ENCODE measurements around the gene DENND1C. TPM values are rescaled to one million over a fixed set of nuclear protein-coding genes. Genes with fewer than 3 reads are reported as not detected.

The DENND1C gene
- total RNA-seq, 1 experiment from 2014 or later, result not detected

DNA sequence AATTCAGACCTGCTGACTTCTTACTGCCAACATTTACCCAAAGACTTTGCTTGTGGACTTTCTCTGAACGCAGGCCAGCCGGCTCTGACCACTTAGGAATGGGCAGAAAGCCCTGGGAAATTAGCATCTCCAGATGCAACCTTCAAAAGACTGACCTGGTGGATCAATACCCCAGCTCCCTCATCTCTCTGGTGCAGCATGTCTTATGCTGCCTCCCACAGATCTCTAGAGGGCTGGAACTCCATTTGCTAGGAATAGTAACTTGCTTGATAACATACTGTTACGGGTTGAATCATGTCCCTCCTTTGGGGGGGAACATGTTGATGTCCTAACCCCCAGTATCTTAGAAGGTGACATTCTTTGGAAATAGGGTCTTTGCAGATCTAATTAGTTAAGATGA lies 35.1 kb downstream of the DENND1C start:
- Mint-ChIP-seq H3K27me3 (ENCODE audit: unreplicated experiment) (no peaks in the 10 kb centered on the region), H3K4me1 (ENCODE audit: low read depth, unreplicated experiment) (no peaks in the 10 kb centered on the region), H3K36me3 (ENCODE audit: insufficient read depth, unreplicated experiment) (peaks cover 9% of the 10 kb centered on the region), H3K27ac (ENCODE audit: unreplicated experiment) (no peak overlapping the region), H3K9me3 (ENCODE audit: low read depth, unreplicated experiment) (no peaks in the 10 kb centered on the region), H3K4me3 (ENCODE audit: low read depth, unreplicated experiment) (no peak overlapping the region)
- intact Hi-C loops (cut with micrococcal nuclease; ENCODE audit: unreplicated experiment), result no loop called here
- no peak for DNase-seq
- TF ChIP-seq, protein P1, sequence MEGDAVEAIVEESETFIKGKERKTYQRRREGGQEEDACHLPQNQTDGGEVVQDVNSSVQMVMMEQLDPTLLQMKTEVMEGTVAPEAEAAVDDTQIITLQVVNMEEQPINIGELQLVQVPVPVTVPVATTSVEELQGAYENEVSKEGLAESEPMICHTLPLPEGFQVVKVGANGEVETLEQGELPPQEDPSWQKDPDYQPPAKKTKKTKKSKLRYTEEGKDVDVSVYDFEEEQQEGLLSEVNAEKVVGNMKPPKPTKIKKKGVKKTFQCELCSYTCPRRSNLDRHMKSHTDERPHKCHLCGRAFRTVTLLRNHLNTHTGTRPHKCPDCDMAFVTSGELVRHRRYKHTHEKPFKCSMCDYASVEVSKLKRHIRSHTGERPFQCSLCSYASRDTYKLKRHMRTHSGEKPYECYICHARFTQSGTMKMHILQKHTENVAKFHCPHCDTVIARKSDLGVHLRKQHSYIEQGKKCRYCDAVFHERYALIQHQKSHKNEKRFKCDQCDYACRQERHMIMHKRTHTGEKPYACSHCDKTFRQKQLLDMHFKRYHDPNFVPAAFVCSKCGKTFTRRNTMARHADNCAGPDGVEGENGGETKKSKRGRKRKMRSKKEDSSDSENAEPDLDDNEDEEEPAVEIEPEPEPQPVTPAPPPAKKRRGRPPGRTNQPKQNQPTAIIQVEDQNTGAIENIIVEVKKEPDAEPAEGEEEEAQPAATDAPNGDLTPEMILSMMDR (IDR thresholded peaks at IDR 0.05; ENCODE audit: unreplicated experiment), result no peak
- BruUV-seq (replicated peaks), result no TSS peak
- CTCF ChIA-PET, result no interaction called here

DNA sequence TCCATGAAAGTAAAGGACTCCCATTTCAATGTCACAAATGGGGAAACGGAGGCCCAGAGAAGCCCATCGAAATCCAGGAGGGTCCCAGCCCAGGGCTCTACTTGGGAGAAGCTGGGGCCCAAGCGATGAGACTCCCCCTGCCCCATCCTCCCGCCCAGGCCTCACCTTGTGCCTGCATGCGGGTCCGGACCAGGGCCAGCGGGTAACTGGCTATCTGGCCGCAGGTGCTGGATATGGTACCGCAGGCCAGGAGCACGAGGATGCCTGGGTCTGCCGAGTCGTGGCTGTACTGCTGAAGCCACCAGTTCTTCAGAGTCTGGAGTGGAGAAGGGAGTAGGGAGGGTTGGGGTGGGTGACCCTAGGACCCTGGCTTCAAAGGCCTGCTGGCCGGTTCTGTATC lies 37.6 kb downstream of the DENND1C start:
- CTCF ChIA-PET, result no interaction called here
- no peaks in the 10 kb centered on the region for H3K27me3 Mint-ChIP-seq (ENCODE audit: unreplicated experiment)
- H3K4me1 Mint-ChIP-seq (ENCODE audit: low read depth, unreplicated experiment), result no peaks in the 10 kb centered on the region
- intact Hi-C loops (cut with micrococcal nuclease; ENCODE audit: unreplicated experiment), result no loop called here
- no peaks in the 10 kb centered on the region for H3K9me3 Mint-ChIP-seq (ENCODE audit: low read depth, unreplicated experiment)
- no peak overlapping the region for H3K27ac Mint-ChIP-seq (ENCODE audit: unreplicated experiment)
- no peak for DNase-seq
- peaks cover 14% of the 10 kb centered on the region for H3K36me3 Mint-ChIP-seq (ENCODE audit: insufficient read depth, unreplicated experiment)
- TF ChIP-seq, protein P1 (IDR thresholded peaks at IDR 0.05; ENCODE audit: unreplicated experiment), result no peak
- no peak overlapping the region for H3K4me3 Mint-ChIP-seq (ENCODE audit: low read depth, unreplicated experiment)
- BruUV-seq (replicated peaks), result no TSS peak

DNA sequence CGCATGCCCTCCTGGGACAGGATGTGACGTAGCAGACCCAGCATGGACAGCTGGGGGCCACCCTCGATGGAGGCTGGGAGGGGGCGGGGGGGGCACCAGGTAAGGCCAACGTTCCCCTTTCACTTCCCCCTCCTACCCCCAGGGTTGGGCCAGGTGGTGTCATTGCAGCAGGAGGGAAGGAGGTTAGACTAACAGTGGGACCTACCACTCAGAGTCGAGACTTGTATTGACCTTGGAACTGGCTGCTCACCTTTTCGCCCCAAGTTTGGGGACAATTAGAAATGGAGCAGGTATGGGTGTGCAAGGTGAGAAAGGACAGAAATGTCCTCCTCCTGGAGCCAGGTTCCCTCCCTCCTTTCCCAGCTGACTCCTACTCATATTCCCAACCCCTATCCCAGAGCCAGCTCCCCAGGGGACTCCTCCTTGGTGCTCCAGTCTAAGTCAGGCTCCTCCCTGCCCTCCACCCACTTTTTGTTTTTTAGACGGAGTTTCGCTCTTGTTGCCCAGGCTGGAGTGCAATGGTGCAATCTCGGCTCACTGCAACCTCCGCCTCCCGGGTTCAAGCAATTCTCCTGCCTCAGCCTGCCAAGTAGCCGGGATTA lies 39.4 kb downstream of the DENND1C start:
- Mint-ChIP-seq H3K36me3 (ENCODE audit: insufficient read depth, unreplicated experiment) (peaks cover 14% of the 10 kb centered on the region), H3K9me3 (ENCODE audit: low read depth, unreplicated experiment) (no peaks in the 10 kb centered on the region), H3K27me3 (ENCODE audit: unreplicated experiment) (no peaks in the 10 kb centered on the region), H3K27ac (ENCODE audit: unreplicated experiment) (no peak overlapping the region), H3K4me1 (ENCODE audit: low read depth, unreplicated experiment) (no peaks in the 10 kb centered on the region), H3K4me3 (ENCODE audit: low read depth, unreplicated experiment) (no peak overlapping the region)
- TF ChIP-seq, protein P1 (IDR thresholded peaks at IDR 0.05; ENCODE audit: unreplicated experiment), result no peak
- intact Hi-C loops (cut with micrococcal nuclease; ENCODE audit: unreplicated experiment), result no loop called here
- CTCF ChIA-PET, result no interaction called here
- BruUV-seq (replicated peaks), result no TSS peak
- DNase-seq, result no peak

DNA sequence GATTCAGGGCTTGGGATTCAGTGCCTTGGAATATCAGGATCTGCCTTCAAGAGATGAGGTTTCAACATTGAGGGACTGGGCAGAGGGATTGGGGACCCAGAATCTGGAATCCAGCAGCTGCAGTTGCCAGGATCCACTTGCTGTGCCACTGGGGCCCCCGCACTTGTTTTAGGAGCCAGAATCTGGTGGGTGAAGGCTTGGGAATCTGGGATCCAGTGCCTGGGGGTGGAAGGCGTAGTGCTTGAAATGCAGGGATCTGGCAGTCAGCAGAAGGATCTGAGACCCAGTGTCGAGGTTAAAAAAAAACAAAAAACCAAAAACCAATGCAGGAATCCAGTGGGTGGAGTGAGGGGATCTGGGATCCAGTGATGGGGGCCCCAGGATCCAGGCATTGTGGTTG lies 40.7 kb downstream of the DENND1C start:
- no peaks in the 10 kb centered on the region for H3K9me3 Mint-ChIP-seq (ENCODE audit: low read depth, unreplicated experiment)
- BruUV-seq (replicated peaks), result no TSS peak
- TF ChIP-seq, protein P1 (IDR thresholded peaks at IDR 0.05; ENCODE audit: unreplicated experiment), result no peak
- H3K36me3 Mint-ChIP-seq (ENCODE audit: insufficient read depth, unreplicated experiment), result peaks cover 14% of the 10 kb centered on the region
- DNase-seq, result no peak
- H3K4me1 Mint-ChIP-seq (ENCODE audit: low read depth, unreplicated experiment), result no peaks in the 10 kb centered on the region
- intact Hi-C loops (cut with micrococcal nuclease; ENCODE audit: unreplicated experiment), result no loop called here
- H3K27me3 Mint-ChIP-seq (ENCODE audit: unreplicated experiment), result no peaks in the 10 kb centered on the region
- CTCF ChIA-PET, result no interaction called here
- H3K27ac Mint-ChIP-seq (ENCODE audit: unreplicated experiment), result no peak overlapping the region
- H3K4me3 Mint-ChIP-seq (ENCODE audit: low read depth, unreplicated experiment), result no peak overlapping the region
